Activated CD4-positive, alpha-beta T cell treated with anti-CD3 and anti-CD28 coated beads, Interleukin-10, Interleukin-2, amounts not matched to agents 100 ng/mL and 50 ng/mL, durations not matched to agents 16 hours and 8 hours (primary cell): ENCODE results near the gene VIPR2.

ENCODE experiments used
- DNase-seq: peaks from one replicate; pipeline ENCODE4 v3.0.0-alpha.2; 2020

Gene VIPR2

DNA sequence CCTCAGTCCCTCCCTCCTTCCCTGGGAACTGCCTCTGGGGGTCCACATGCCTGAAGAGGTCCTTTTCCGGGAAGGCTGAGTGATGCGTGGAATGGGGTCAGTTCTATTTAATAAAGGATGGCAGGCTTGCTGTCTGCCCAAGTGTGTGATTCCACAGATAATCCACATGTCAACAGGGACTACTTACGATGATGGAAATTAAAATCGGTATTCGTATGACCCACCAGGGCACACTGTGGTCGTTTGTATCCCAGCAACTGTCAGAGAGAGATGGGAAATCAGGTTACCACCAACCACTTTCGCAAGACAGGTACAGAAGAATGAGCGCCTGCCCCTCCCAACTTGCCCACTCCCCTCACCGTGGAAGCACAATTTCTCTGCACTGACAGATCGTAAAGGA is 110.3 kb downstream of the VIPR2 start:
- no peak for DNase-seq

DNA sequence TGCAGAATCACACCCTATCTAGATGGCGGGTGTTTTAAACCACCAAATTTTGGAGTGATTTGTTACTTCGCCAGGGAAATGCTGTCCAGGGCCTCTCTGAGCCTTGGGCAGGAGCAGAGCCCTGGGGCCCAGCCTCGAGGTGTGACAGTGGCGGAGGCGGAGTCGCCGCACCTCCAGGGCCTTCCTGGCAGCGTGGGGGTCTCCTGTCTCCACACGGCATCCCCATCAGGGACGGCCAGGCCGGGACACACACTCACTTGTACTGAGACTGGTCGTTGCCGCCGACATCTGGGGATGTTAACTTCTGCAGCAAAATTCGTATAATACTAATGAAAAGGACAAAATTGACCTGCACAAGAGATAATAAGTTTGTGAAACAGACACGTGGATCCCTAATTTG is 110.7 kb downstream of the VIPR2 start:
- DNase-seq, result no peak

DNA sequence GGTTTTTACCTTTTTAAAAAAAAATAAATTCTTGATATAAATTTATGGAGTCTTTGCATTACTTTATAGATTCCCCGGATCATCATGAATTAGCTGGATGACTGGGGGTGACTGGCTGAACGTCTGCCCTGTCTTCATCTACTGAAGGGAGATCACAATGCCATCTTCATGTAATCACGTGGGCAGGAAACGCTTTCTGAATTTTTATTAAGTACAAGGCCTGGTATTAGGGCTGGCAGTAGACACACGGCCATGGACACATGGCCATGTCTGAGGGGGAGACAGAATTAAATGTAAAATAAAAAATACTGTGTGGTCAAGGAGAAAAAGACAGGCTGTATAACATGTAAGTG is 111.2 kb downstream of the VIPR2 start:
- DNase-seq, result no peak

GRCh38 chr7:159032753-159033472 is 111.8 kb downstream of the VIPR2 start:
- no peak for DNase-seq

DNA sequence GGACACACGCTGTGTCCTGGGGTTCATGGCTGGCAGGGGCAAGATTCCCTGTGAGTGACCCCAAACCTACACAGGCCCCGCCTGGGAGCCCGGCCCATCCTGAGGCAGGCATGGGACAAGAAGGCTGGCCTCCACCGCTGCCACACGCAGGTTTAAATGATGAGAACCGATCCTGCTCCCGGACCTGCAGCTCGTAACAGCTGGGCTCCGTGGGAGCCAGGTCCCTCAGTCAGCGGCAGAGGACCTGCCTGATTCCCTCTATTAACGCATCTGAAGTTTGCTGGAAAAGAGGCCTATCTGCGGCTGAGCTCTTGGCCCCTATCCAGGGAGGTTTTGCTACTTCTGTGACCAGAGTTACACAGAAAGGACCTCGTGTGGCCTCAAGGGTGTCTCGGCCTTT is 112.3 kb downstream of the VIPR2 start:
- no peak for DNase-seq

- no peak for DNase-seq
These were observed 112.9 kb downstream of the VIPR2 start for GRCh38 chr7:159031750-159032149.

DNA sequence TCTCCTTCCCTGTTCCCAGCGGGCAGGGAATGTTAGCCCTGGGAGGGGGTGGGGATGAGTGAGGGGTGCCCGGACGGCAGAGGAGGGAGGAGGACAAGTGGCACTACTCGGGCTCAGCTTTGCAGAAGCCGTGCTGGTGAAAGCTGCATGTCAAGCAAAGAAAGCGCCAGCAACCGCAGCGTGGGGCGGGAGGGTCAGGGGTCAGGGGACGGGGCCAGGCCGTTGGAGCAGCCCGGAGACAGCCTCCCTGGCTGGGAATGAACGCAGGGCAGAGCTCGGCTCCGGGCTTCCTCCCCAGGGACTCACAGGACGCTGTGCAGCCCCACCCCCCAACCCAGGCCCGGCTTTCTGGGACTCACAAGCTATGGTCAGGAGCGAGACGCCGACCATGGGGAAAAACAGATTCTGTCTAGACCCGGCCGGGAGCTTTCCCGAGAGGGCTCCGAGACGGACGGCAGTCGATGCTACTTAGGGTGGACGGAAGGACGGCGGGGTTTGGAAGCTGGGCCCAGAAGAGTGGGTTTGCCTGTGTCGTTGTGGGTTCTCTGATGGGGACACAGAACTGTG is 113.4 kb downstream of the VIPR2 start:
- no peak for DNase-seq

DNA sequence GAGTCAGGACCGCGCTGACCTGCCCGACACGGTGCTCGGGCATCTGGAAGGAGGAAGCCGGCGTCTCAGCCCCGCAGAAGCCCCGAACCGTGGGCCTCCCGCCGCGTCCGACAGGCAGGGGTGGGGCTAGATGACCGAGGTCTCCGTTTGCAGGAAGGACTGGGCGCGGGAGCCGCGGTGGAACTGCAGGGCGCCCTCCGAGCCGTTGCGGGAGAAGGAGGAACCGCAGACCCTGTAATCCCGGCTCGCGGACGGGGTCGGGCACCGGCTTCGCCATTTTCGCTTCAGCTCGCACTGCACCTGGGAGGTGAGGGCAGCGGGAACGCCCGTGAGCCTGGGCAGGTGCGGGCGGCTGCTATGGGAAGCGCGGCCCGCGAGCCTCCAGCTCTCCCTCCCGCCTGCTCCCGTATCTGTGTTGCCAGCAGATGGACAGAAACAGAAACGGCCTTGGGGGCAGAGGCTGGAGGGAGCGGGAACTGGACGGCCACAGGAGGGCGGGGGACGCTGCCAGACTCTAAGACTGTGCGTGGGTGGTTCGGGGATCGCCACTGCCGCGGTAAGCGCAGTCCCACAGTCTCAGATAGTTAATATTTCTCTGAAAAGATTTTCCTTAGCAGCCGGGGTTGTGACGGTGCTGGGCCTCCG is 114.1 kb downstream of the VIPR2 start:
- no peak for DNase-seq

DNA sequence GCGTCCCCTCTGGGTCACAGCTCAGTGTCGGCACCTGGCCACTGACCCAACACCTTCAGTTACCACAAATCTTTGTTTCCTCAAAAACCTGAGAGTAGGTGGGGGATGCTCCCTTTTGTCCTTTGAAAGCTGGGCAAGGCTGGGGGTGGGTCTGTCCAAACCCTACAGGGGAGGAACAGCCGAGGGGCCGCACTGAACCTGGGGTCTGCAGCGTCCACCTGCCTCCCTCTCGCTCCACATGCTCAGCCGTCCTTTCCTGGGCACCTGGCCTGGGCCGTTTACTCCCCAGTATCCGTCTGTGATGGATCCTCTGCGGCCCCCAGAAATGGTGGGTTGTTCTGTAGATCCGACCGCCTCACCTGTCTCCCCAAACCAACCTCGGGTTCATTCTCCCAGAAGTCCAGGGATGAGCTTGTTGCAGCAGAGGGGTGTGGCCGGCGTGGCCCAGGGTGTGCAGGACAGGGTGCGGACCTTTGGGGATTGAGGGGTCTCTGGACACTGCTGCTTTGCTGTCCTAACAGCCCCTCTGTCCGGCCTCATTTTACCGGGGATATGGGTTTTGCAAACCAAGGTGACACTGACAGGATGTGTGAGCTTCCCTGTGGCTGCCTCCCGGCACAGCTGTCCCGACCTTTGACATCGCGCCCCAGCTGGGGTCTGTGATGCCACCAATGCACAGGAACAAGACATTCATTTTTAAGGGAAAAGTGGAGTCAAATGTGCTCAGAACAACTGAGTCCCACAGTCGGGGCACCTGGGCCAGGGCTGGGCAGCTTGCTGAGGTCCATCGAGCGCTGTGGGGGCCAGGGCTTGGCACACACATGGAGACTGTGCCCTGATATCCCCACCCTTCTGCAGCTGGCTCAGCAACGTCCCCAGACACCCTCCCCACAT is 115.9 kb downstream of the VIPR2 start:
- DNase-seq, result no peak

DNA sequence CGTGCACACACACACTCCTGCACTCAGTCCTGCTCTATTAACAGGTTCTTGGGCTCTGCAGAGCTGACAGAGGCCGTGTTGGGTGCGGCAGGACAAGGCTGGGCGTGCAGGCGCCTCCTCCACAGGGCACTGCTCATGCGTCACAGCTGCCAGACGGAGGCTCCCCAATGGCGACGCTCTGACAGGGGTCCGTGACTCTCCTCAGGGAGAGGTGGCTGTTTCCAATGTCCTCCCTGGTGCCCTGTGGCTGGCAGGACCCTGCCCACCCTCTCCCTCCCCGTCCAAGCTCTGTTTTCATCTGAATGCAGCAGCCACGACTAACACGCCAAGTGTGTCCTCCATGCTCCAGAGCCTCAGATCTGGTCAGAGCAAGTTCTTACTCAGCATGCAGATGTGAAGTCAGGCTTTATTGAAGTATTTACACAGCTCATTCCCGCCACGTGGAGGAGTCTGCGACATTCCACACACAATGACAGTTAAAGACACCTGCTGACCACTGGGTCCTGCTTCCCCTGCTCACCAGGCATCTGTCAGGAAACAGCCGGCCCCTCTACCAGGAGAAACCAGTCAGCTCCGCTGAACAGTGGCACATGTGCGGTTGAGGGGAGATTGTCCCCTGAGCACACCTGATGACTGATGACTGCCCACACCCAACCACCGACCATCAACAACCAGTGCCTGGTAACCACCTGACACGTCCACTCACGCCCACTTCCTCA is 116.7 kb downstream of the VIPR2 start:
- DNase-seq, result no peak

DNA sequence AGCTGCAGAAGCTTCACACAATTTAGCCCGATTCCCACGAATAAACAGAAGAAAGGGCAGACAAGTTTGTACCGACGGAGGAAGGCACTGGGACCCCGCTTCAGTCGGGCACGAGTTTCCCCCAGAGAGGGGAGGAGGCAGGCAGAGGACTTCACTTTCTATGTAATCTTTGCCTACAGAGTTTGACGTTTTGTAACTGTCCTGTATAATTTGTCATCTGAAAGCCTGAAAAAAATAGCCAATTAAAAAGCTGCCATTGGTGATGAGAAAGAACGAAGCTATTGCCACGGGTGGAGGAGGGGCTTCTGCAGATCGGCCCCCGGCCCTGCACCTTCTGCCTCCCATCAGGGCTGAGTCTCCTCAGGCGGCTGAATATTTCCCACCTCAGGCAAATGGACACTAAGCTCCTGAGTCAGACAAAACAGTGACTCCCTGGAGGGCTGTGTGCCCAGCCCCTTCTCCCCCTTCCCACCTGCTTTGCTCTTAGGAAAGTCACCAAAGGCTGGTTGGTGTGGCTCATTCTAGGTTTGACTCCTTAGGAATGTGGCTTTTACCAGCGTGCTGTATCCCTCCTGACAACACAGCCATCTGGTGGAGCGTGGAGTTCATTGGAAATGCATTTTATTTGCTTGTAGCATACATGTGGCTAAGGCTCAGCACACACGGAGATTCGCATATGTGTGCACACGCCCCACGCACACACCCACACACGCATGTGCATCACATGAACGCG is 117.4 kb downstream of the VIPR2 start:
- DNase-seq, result no peak

DNA sequence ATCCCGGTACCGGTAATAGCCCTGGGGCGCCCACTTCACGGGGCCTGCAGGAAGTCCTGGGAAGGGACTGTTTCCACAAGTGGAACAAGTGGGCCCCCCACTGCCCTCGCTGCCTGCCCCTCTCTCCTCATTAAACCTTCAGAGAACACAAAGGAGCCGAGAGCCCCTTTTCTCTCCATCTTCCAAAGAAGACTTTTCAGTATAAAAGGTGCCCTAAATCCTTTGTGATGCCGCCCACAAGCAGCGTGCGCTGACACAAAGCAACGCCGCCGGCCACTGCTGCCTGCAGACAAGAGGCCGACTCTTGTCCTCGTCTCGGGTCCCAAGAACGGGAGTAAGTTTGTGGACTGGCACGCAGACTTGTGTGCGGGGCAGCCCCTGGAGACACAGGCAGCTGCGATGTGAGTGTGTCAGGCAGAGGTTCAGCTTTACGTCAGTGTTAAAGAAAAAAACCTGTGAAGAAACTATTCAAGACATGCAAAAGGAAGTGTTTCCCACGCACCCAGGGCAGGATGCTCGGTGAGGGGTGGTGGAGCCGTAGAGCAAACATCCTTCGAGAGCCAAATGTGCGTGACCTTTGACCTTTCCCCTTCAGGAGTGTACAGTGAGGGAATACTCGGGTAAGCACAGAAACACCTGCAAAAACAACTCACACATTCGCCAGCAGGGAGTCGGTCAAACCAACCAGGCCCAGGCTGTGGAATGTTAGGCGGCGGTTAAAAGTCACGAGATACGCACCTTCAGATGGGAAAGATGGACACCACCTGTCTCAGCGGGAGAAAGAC is 118.2 kb downstream of the VIPR2 start:
- peak; percentile 9 for DNase-seq

GRCh38 chr7:159025161-159025779 is 119.4 kb downstream of the VIPR2 start:
- no peak for DNase-seq

DNA sequence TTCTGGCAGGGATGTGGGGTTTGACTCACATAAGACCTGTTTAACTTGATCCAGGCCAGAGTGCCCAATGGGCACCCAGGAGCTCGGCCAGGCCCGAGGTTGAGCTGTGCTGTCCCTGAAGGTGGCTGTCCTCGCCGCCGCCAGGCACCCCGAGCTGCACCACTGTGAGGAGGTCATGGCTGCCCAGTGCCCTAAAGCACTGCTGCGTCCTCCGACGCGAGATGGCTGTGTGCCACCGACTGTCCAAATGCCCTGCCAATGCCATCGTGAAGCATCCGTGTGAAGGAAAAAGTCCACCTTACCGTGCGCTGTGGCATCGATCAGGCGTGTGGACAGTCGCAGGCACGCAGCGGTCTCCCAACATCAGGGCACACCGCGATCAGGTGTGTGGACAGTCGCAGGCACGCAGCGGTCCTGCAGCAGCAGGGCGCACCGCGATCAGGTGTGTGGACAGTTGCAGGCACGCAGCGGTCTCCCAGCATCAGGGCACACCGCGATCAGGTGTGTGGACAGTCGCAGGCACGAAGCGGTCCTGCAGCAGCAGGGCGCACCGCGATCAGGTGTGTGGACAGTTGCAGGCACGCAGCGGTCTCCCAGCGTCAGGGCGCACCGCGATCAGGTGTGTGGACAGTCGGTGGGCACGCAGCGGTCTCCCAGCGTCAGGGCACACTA is 120.3 kb downstream of the VIPR2 start:
- no peak for DNase-seq

DNA sequence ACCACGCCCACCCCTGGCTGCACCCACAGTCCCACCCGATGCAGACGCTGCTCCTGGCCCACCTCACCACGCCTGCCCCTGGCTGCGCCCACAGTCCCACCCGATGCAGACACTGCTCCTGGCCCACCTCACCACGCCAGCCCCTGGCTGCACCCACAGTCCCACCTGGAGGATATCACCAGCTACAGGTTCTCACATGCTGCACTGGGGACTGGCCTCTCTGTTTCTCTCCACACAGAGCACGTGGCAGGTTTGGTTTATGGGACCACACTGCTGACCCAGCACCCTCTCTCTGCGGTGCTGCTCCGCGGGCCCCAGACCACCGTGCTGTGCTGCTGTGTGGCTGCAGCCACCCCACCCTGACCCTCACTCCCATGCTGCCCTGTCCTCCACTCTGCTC is 120.9 kb downstream of the VIPR2 start:
- no peak for DNase-seq

DNA sequence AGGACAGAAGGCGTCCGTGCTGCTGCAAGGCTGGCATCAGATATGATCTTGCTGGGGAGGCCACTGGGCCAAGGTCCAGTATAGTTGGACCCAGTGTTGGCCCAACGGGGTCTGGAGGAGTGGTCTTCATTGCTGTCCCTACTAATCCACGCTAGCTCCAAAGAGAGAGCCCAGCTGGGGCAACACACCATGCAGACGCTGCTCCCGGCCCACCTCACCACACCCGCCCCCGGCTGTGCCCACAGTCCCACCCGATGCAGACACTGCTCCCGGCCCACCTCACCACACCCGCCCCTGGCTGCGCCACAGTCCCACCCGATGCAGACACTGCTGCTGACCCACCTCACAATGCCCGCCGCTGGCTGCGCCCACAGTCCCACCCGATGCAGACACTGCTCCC is 121.5 kb downstream of the VIPR2 start:
- DNase-seq, result no peak

GRCh38 chr7:159022238-159022993 is 122.3 kb downstream of the VIPR2 start:
- no peak for DNase-seq

- no peak for DNase-seq
These were observed 123.7 kb downstream of the VIPR2 start for GRCh38 chr7:159020987-159021386.

GRCh38 chr7:159019111-159019510 is 125.6 kb downstream of the VIPR2 start:
- no peak for DNase-seq
